ENCODE results near the gene MOGAT3.

MOGAT3 gene

DNA sequence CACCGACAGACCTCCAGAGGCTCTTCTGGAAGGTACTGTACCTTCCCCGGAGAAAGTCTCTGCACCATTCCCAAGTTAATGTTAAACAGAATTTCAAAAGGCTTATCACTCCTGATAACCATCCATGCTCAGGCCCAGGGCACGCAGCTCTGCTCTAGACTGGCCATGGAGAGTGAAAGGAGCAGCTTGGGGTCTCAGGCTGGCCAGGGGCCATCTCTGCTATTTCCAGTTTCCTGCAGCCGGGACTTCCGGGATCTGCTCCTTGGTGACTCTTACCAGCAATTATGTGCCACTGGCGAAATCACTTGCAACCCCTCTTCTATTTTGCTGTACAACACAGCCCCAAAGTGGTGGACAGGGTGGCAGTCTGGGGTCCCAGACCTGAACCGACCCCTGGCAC is 30.8 kb upstream of the MOGAT3 start:
- no peak overlapping the region for H3K27ac ChIP-seq
- H3K27me3 ChIP-seq = peaks cover 4% of the 10 kb centered on the region
- TF ChIP-seq, protein P1, sequence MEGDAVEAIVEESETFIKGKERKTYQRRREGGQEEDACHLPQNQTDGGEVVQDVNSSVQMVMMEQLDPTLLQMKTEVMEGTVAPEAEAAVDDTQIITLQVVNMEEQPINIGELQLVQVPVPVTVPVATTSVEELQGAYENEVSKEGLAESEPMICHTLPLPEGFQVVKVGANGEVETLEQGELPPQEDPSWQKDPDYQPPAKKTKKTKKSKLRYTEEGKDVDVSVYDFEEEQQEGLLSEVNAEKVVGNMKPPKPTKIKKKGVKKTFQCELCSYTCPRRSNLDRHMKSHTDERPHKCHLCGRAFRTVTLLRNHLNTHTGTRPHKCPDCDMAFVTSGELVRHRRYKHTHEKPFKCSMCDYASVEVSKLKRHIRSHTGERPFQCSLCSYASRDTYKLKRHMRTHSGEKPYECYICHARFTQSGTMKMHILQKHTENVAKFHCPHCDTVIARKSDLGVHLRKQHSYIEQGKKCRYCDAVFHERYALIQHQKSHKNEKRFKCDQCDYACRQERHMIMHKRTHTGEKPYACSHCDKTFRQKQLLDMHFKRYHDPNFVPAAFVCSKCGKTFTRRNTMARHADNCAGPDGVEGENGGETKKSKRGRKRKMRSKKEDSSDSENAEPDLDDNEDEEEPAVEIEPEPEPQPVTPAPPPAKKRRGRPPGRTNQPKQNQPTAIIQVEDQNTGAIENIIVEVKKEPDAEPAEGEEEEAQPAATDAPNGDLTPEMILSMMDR (IDR thresholded peaks at IDR 0.05) = no peak
- H3K4me3 ChIP-seq (ENCODE audit: low read depth in 1 of 2, low read length in 1 of 2) = no peak overlapping the region
- peaks cover 68% of the 10 kb centered on the region for H3K36me3 ChIP-seq
- H3K4me1 ChIP-seq (ENCODE audit: control insufficient read depth in 1 of 2, insufficient read depth in 1 of 2, low read depth in 1 of 2, low read length in 1 of 2) = peaks cover 5 to 7% of the 10 kb centered on the region in 2 experiments
- no peaks in the 10 kb centered on the region for H3K9me3 ChIP-seq

DNA sequence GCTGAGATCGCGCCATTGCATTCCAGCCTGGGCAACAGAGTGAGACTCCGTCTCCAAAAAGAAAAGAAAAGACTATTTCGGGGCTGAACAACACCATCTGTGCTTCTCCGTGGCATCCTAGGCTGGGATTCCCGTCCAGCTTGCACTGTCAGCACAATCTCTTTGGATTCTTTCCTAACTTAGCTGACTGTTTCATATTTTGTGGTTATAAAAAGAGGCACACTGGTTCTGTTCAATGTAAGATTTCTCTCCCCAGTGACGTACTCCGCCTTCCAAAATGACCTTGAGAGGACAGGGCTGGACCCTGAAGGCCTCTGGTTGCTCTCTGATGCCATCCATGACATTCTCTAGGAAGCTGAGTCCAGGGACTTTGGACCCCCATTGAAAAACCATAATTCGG is 25.9 kb upstream of the MOGAT3 start:
- Histone ChIP-seq H3K27ac (no peak overlapping the region), H3K27me3 (no peaks in the 10 kb centered on the region), H3K4me1 (ENCODE audit: control insufficient read depth in 1 of 2, insufficient read depth in 1 of 2, low read depth in 1 of 2, low read length in 1 of 2) (peaks cover 5 to 7% of the 10 kb centered on the region in 2 experiments), H3K4me3 (ENCODE audit: low read depth in 1 of 2, low read length in 1 of 2) (no peak overlapping the region), H3K36me3 (peaks cover 71% of the 10 kb centered on the region), H3K9me3 (no peaks in the 10 kb centered on the region)
- TF ChIP-seq, protein P1 (IDR thresholded peaks at IDR 0.05) = no peak

DNA sequence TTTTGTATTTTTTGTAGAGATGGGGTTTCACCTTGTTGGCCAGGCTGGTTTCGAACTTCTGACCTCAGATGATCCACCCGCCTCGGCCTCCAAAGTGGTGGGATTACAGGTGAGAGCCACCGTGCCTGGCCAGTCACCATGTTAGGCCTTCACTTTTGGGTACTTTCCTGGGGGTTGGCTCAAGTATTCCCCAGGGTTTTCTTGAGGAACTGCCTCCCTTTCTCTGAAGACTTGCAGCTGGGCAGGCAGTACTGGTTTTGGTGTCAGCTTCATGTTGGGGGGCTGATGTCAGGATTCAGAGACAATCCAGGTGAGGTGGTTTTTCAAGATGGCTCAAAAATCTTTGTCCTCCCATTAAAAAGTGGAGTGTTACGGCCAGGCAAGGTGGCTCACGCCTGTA is 24.8 kb upstream of the MOGAT3 start:
- TF ChIP-seq, protein P1 (IDR thresholded peaks at IDR 0.05) = no peak

DNA sequence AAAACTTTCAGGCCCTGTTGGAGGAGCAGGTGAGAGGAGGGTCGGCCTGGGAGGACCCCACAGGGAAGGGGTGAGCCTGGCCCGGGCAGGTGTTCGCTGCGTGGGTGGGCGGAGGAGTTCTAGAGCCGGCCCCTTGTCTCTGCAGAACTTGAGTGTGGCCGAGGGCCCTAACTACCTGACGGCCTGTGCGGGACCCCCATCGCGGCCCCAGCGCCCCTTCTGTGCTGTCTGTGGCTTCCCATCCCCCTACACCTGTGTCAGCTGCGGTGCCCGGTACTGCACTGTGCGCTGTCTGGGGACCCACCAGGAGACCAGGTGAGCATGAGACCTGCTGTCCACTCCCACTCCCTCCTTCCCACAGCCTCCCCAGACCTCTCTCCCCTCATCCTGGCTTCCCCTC is 22.7 kb upstream of the MOGAT3 start:
- TF ChIP-seq, protein P1 (IDR thresholded peaks at IDR 0.05) = no peak
- Histone ChIP-seq H3K27me3 (no peaks in the 10 kb centered on the region), H3K4me1 (ENCODE audit: control insufficient read depth in 1 of 2, insufficient read depth in 1 of 2, low read depth in 1 of 2, low read length in 1 of 2) (peaks cover 6 to 7% of the 10 kb centered on the region in 2 experiments), H3K36me3 (peaks cover 61% of the 10 kb centered on the region), H3K4me3 (ENCODE audit: low read depth in 1 of 2, low read length in 1 of 2) (no peak overlapping the region), H3K27ac (no peak overlapping the region), H3K9me3 (no peaks in the 10 kb centered on the region)

More for the DNA sequence above, 24.8 kb upstream of the MOGAT3 start:
- no peak overlapping the region for H3K4me3 ChIP-seq (ENCODE audit: low read depth in 1 of 2, low read length in 1 of 2)
- H3K4me1 ChIP-seq (ENCODE audit: control insufficient read depth in 1 of 2, insufficient read depth in 1 of 2, low read depth in 1 of 2, low read length in 1 of 2) = peaks cover 3 to 5% of the 10 kb centered on the region in 2 experiments
- no peak overlapping the region for H3K27ac ChIP-seq
- H3K36me3 ChIP-seq = peaks cover 70% of the 10 kb centered on the region
- no peaks in the 10 kb centered on the region for H3K27me3 ChIP-seq
- H3K9me3 ChIP-seq = no peaks in the 10 kb centered on the region

DNA sequence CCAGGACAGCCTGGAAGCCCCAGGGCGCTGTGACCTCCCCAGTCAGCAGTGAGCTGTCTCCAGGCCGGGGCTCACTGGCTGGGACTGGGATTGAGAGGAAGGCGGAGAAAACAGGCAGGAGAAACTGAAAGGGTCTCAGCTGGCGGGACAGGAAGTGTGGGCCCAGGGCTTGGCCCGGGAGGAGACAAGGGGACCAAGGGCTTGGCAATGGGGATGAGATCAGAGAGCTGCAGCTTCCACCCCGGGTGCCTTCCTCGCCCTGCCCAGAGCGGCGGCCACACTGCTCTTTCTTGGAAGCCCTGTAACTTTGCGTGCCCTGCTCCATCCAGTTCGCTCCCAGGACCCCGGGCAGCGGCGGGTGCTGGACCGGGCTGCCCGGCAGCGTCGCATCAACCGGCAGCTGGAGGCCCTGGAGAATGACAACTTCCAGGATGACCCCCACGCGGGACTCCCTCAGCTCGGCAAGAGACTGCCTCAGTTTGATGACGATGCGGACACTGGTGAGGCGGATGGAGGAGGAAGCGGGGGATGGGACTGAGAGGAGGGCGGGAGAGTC is 21.5 kb upstream of the MOGAT3 start:
- no peak overlapping the region for H3K27ac ChIP-seq
- H3K27me3 ChIP-seq = no peaks in the 10 kb centered on the region
- H3K4me3 ChIP-seq (ENCODE audit: low read depth in 1 of 2, low read length in 1 of 2) = no peak overlapping the region
- H3K9me3 ChIP-seq = no peaks in the 10 kb centered on the region
- H3K4me1 ChIP-seq (ENCODE audit: control insufficient read depth in 1 of 2, insufficient read depth in 1 of 2, low read depth in 1 of 2, low read length in 1 of 2) = peaks cover 9 to 11% of the 10 kb centered on the region in 2 experiments
- H3K36me3 ChIP-seq = peaks cover 53% of the 10 kb centered on the region
- TF ChIP-seq, protein P1 (IDR thresholded peaks at IDR 0.05) = no peak
